ENCODE measurements around the gene ANG.

Gene ANG

GRCh38 chr14:20676072-20676471, 12.5 kb upstream of the ANG start:
- DNase-seq: no peak
- no peak for ATAC-seq

- DNase-seq: no peak
Measured at GRCh38 chr14:20679907-20680306, 8.7 kb upstream of the ANG start.

GRCh38 chr14:20680363-20680762, 8.2 kb upstream of the ANG start:
- ATAC-seq (no peak), DNase-seq (no peak)

More at GRCh38 chr14:20679907-20680306, 8.7 kb upstream of the ANG start:
- ATAC-seq: no peak

GRCh38 chr14:20680843-20681347, 7.7 kb upstream of the ANG start:
- ATAC-seq (no peak), DNase-seq (peak; percentile 60)

- ATAC-seq: peak; percentile 11
Measured at GRCh38 chr14:20681348-20682126, 7.0 kb upstream of the ANG start.

GRCh38 chr14:20682127-20682434, 6.5 kb upstream of the ANG start:
- DNase-seq (no peak), ATAC-seq (no peak)

More at GRCh38 chr14:20681348-20682126, 7.0 kb upstream of the ANG start:
- DNase-seq: peak; percentile 86

- DNase-seq (peak; percentile 81), ATAC-seq (peak; percentile 69)
Measured at GRCh38 chr14:20682435-20683124, 6.0 kb upstream of the ANG start.

GRCh38 chr14:20683125-20683890, 5.3 kb upstream of the ANG start:
- peak; percentile 64 for ATAC-seq
- peak; percentile 87 for DNase-seq

- ATAC-seq (peak; percentile 34), DNase-seq (peak; percentile 82)
Measured at GRCh38 chr14:20683891-20684661, 4.5 kb upstream of the ANG start, which contains the start of gene RNASE4. Gene RNASE4, plus strand, starts transcription at chr14:20684560. Its CDS starts 14,812 bp downstream, at chr14:20699372.

- ATAC-seq (no peak), DNase-seq (no peak)
Measured at GRCh38 chr14:20684662-20685456, 3.7 kb upstream of the ANG start.

- DNase-seq: no peak
- ATAC-seq: no peak
Measured at GRCh38 chr14:20686386-20687143, 2.0 kb upstream of the ANG start.

- no peak for DNase-seq
- ATAC-seq: no peak
Measured at GRCh38 chr14:20687362-20688166, 1.0 kb upstream of the ANG start.

GRCh38 chr14:20690848-20691640, 2.5 kb downstream of the ANG start:
- DNase-seq: peak; percentile 37
- peak; percentile 77 for ATAC-seq

- DNase-seq: no peak
- ATAC-seq: no peak
Measured at GRCh38 chr14:20692116-20692751, 3.7 kb downstream of the ANG start.

GRCh38 chr14:20696764-20697163, 8.2 kb downstream of the ANG start:
- ATAC-seq: no peak

GRCh38 chr14:20697273-20698017, 8.9 kb downstream of the ANG start:
- DNase-seq (peak; percentile 63), ATAC-seq (peak; percentile 76)

More at GRCh38 chr14:20696764-20697163, 8.2 kb downstream of the ANG start:
- no peak for DNase-seq

- ATAC-seq (no peak), DNase-seq (no peak)
Measured at GRCh38 chr14:20698018-20698329, 9.4 kb downstream of the ANG start.

Data from stimulated activated naive CD8-positive, alpha-beta T cell treated with anti-CD3 and anti-CD28 coated beads, Interleukin-15, Interleukin-2, amounts not matched to agents 100 U/mL and 50 U/mL, for 24 hours (primary cell).